Stomach (tissue), 9 donors: ENCODE measurements around the gene BMAL2. TPM values are rescaled to one million over a fixed set of nuclear protein-coding genes. Genes with fewer than 3 reads are reported as not detected.

Experiments used
- DNase-seq, 2 donors: peaks; one replicate each; pipeline versions ENCODE4 v3.0.0 to v3.0.0-alpha.2; 2013 to 2019
- H3K27ac ChIP-seq, 5 donors: fragments of 200-600 bp in 4 of 5; sonication (generic) in 4 of 5; one replicate each; pipeline ENCODE4 v1.5.1; 2013 to 2019; ENCODE audit warnings: mild to moderate bottlenecking in 1 of 5, moderate library complexity in 1 of 5
- H3K27me3 ChIP-seq, 3 donors: fragments of 200-600 bp; sonication (generic); one replicate each; pipeline ENCODE4 v1.5.1; 2017 to 2019; ENCODE audit warnings: mixed run types in 1 of 3
- H3K36me3 ChIP-seq, 4 donors: fragments of 200-600 bp; sonication (generic); 1 replicate in 3 of 4; 2 replicates in 1 of 4; pipeline ENCODE4 v1.5.1; 2016 to 2019
- H3K4me1 ChIP-seq, 4 donors: fragments of 200-600 bp; sonication (generic); one replicate each; pipeline ENCODE4 v1.5.1; 2016 to 2019
- H3K4me3 ChIP-seq, 4 donors: fragments of 200-600 bp; sonication (generic) in 3 of 4; one replicate each; pipeline ENCODE4 v1.5.1; 2016 to 2019; ENCODE audit warnings: mild to moderate bottlenecking in 1 of 4
- H3K9me3 ChIP-seq, 4 donors: fragments of 200-600 bp; sonication (generic); one replicate each; pipeline ENCODE4 v1.5.1; 2016 to 2019
- EP300 ChIP-seq: sonication (generic); formaldehyde crosslinking; IDR thresholded peaks from one replicate; pipeline ENCODE4 v1.6.1; 2017; ENCODE audit warnings: antibody characterized with exemption
- POLR2A ChIP-seq, 4 donors: fragments of 450-650 bp; IDR thresholded peaks; one replicate each; pipeline ENCODE4 v1.6.1; 2016; ENCODE audit warnings: antibody characterized with exemption in 4 of 4, control low read depth in 2 of 4, mild to moderate bottlenecking in 1 of 4, moderate library complexity in 1 of 4
- POLR2AphosphoS5 ChIP-seq, 3 donors: sonication (generic); formaldehyde crosslinking; IDR thresholded peaks; one replicate each; pipeline ENCODE4 v1.6.1; 2016; ENCODE audit warnings: antibody characterized with exemption in 3 of 3
- WGBS, 5 donors: extraction: QIAGEN DNeasy Blood & Tissue Kit in 3 of 5; methylation state at CpG; one replicate each; pipeline versions ENCODE4 v1.1.5 to v1.1.7; 2013 to 2018; 5-methylcytosine and 5-hydroxymethylcytosine counted together
- intact Hi-C: fragments of 100-400 bp; cut with DNase I; formaldehyde crosslinking; loops from one replicate; pipeline ENCODE4 v1.15.1; 2023; ENCODE audit warnings: low total_unique reads
- polyA plus RNA-seq, 3 donors: library from polyadenylated mRNA; stranded (reverse); fragments of 200-250 nt; gene quantifications; one replicate each; pipeline ENCODE4 v1.2.3, GENCODE V29; 2013
- total RNA-seq, 5 donors: library from RNA; depleted of rRNA; stranded (reverse); fragments of >200 nt; gene quantifications; one replicate each; pipeline versions ENCODE4 v1.1.0 to v1.2.3, GENCODE V29; 2014 to 2016
- TF ChIP-seq, protein P1 (sequence below), 7 experiments: fragments of 450-650 bp in 4 of 7; fragments of 200-600 bp in 3 of 7; sonication (generic) in 3 of 7; IDR thresholded peaks; one replicate each; pipeline ENCODE4 v1.5.1; 2016 to 2019; ENCODE audit warnings: antibody characterized with exemption in 7 of 7, control low read depth in 2 of 7, mild to moderate bottlenecking in 1 of 7
- donor health status: healthy with polysubstance abuse.
- donor health status: Bipolar disorder and iron deficiency.
- donor health status: healthy.

Gene BMAL2
- total and polyA plus RNA-seq, 8 donors: 3.8 to 34.4 (median 10.6) TPM

GRCh38 chr12:27293463-27293862, 39.2 kb upstream of the BMAL2 start:
- H3K4me1 ChIP-seq: peaks cover 13 to 75% (median 46%) of the 10 kb centered on the region in 4 donors
- no peaks in the 10 kb centered on the region for H3K27me3 ChIP-seq
- DNase-seq: peak; percentile 54 to 73
- no peak for TF ChIP-seq POLR2AphosphoS5 (IDR thresholded peaks at IDR 0.05)
- no peak for TF ChIP-seq POLR2A (IDR thresholded peaks at IDR 0.05)
- TF ChIP-seq, protein P1, sequence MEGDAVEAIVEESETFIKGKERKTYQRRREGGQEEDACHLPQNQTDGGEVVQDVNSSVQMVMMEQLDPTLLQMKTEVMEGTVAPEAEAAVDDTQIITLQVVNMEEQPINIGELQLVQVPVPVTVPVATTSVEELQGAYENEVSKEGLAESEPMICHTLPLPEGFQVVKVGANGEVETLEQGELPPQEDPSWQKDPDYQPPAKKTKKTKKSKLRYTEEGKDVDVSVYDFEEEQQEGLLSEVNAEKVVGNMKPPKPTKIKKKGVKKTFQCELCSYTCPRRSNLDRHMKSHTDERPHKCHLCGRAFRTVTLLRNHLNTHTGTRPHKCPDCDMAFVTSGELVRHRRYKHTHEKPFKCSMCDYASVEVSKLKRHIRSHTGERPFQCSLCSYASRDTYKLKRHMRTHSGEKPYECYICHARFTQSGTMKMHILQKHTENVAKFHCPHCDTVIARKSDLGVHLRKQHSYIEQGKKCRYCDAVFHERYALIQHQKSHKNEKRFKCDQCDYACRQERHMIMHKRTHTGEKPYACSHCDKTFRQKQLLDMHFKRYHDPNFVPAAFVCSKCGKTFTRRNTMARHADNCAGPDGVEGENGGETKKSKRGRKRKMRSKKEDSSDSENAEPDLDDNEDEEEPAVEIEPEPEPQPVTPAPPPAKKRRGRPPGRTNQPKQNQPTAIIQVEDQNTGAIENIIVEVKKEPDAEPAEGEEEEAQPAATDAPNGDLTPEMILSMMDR (IDR thresholded peaks at IDR 0.05): no peak
- TF ChIP-seq EP300: no peak
- intact Hi-C loops: no loop called here
- WGBS, 5 donors: 26 to 58% (median 33%) methylated on average over 3 of the region's 3 CpGs
- no peak overlapping the region for H3K4me3 ChIP-seq
- H3K9me3 ChIP-seq: no peaks in the 10 kb centered on the region
- H3K36me3 ChIP-seq: peaks cover 0 to 9% (median 9%) of the 10 kb centered on the region in 4 donors
- peak overlapping the region in 3 of 5 donors; percentile 1 to 55 (median 31) for H3K27ac ChIP-seq

DNA sequence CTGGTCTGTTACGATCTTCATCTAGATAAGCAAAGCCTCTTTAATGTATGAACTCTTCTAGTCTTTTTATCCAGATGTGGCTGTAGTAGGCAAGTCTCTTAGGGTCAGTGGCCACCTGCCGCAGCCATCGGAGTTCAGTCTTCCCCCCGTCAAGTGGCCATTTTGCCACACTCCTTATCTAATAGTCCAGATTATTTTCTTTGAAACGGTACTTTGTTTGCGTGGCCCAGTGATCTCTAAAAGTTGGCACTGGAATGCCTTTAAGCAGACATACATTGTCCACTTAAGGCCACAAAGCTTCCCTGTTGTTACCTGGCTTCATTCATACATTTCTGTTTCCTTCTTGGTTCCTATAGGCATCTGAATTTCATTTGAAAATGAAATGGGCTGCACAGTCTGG, 36.0 kb upstream of the BMAL2 start:
- Histone ChIP-seq H3K9me3 (no peaks in the 10 kb centered on the region), H3K27me3 (no peaks in the 10 kb centered on the region), H3K4me3 (no peak overlapping the region), H3K27ac (no peak overlapping the region), H3K4me1 (peaks cover 0 to 46% (median 34%) of the 10 kb centered on the region in 4 donors), H3K36me3 (peaks cover 0 to 36% (median 31%) of the 10 kb centered on the region in 4 donors)
- intact Hi-C loops: no loop called here
- DNase-seq: no peak
- 36 to 75% (median 49%) methylated on average over 6 of the region's 6 CpGs for WGBS, 5 donors
- no peak for TF ChIP-seq POLR2AphosphoS5 (IDR thresholded peaks at IDR 0.05)
- no peak for TF ChIP-seq EP300
- TF ChIP-seq, protein P1 (IDR thresholded peaks at IDR 0.05): no peak
- no peak for TF ChIP-seq POLR2A (IDR thresholded peaks at IDR 0.05)

GRCh38 chr12:27297566-27297965, 35.1 kb upstream of the BMAL2 start:
- Histone ChIP-seq H3K27me3 (no peaks in the 10 kb centered on the region), H3K4me1 (peaks cover 0 to 40% (median 29%) of the 10 kb centered on the region in 4 donors), H3K27ac (no peak overlapping the region), H3K9me3 (no peaks in the 10 kb centered on the region), H3K36me3 (peaks cover 0 to 42% (median 34%) of the 10 kb centered on the region in 4 donors), H3K4me3 (no peak overlapping the region)
- intact Hi-C loops: no loop called here
- no peak for DNase-seq
- WGBS, 5 donors: 80 to 90% (median 88%) methylated on average over 4 of the region's 4 CpGs
- no peak for TF ChIP-seq EP300

DNA sequence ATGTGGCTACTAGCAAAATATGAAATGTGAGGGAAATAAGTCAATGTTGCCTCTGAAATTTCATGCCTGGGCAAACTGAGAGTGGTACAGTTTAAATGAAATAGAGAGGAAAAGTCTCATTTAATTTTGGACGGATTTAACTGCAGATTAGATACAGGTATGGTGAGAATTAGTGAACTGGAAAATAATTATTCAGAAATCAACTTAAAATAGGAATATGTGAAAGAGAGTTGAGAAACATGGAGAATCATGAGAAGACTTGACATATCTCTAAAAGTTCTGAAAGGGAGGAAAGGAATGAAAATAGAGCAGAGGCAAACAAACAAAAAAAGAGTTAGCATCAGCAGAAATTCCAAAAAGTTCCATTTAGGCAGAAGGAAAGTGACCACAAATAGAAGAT, 33.5 kb upstream of the BMAL2 start:
- H3K9me3 ChIP-seq: no peaks in the 10 kb centered on the region
- no peaks in the 10 kb centered on the region for H3K27me3 ChIP-seq
- peaks cover 0 to 44% (median 39%) of the 10 kb centered on the region in 4 donors for H3K36me3 ChIP-seq
- H3K4me1 ChIP-seq: peaks cover 0 to 28% (median 17%) of the 10 kb centered on the region in 4 donors
- no peak for DNase-seq
- no peak overlapping the region for H3K4me3 ChIP-seq
- WGBS, 5 donors: 94 to 100% (median 95%) methylated on average over 1 of the region's 1 CpG
- intact Hi-C loops: no loop called here
- no peak overlapping the region for H3K27ac ChIP-seq
- no peak for TF ChIP-seq EP300
- no peak for TF ChIP-seq POLR2AphosphoS5 (IDR thresholded peaks at IDR 0.05)
- no peak for TF ChIP-seq POLR2A (IDR thresholded peaks at IDR 0.05)
- TF ChIP-seq, protein P1 (IDR thresholded peaks at IDR 0.05): no peak

DNA sequence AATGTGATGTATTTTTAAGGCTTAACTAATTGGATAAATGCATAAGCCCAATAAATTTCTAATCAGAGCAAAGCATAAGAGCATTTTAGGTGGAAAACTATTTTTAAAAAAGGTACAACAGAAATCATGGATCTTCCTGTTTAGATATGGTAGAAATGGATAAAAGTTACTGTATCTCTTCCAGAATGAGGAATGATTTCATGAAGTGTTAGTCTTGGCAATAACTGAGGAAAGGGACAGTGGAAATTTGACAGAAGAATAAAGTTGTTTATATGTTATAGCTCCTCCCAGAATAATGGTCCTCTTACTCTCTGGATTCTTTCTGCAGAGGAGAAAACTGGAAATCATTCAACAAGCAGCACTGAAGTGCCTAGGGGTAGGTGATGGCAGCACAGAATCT, 32.4 kb upstream of the BMAL2 start:
- Histone ChIP-seq H3K4me1 (peaks cover 0 to 24% (median 14%) of the 10 kb centered on the region in 4 donors), H3K9me3 (no peaks in the 10 kb centered on the region), H3K27ac (no peak overlapping the region), H3K4me3 (no peak overlapping the region), H3K36me3 (peaks cover 0 to 44% (median 39%) of the 10 kb centered on the region in 4 donors), H3K27me3 (no peaks in the 10 kb centered on the region)
- no peak for DNase-seq
- intact Hi-C loops: no loop called here
- TF ChIP-seq POLR2A (IDR thresholded peaks at IDR 0.05) (no peak), EP300 (no peak), POLR2AphosphoS5 (IDR thresholded peaks at IDR 0.05) (no peak)
- TF ChIP-seq, protein P1 (IDR thresholded peaks at IDR 0.05): no peak
